Central memory CD8-positive, alpha-beta T cell (primary cell): ENCODE data around the gene URGCP.
"Not testable (repeated sequence)": the region's sequence is repeated elsewhere in the genome, so short reads cannot be mapped to it uniquely, and the experiment has no call there.

Experiments
- ATAC-seq: fragments of 150-1000 bp; cut with Tn5 transposase; replicated peaks from 2 replicates; pipeline ENCODE4 v1.10.0; 2022; ENCODE audit warnings: mild to moderate bottlenecking, moderate FRiP score, moderate number of reproducible peaks; ENCODE audit not compliant: poor library complexity, severe bottlenecking; ENCODE audit errors: extremely low read depth
- DNase-seq, 2 donors: peaks; one replicate each; pipeline ENCODE4 v3.0.0; 2021; ENCODE audit warnings: low spot score in 2 of 2
- H3K27ac Mint-ChIP-seq: one replicate; pipeline ENCODE4 v1.8.0; 2022; ENCODE audit warnings: low read depth, mild to moderate bottlenecking, moderate library complexity, mixed read lengths
- H3K27me3 Mint-ChIP-seq: one replicate; pipeline ENCODE4 v1.8.0; 2022; ENCODE audit warnings: mixed read lengths
- H3K36me3 Mint-ChIP-seq: one replicate; pipeline ENCODE4 v1.8.0; 2022; ENCODE audit warnings: mild to moderate bottlenecking, moderate library complexity, mixed read lengths; ENCODE audit not compliant: insufficient read depth
- H3K4me1 Mint-ChIP-seq: one replicate; pipeline ENCODE4 v1.8.0; 2022; ENCODE audit warnings: mixed read lengths
- H3K4me3 Mint-ChIP-seq: one replicate; pipeline ENCODE4 v1.8.0; 2022; ENCODE audit warnings: mild to moderate bottlenecking, moderate library complexity, mixed read lengths
- H3K9me3 Mint-ChIP-seq: one replicate; pipeline ENCODE4 v1.8.0; 2022; ENCODE audit warnings: mixed read lengths

The URGCP gene

DNA sequence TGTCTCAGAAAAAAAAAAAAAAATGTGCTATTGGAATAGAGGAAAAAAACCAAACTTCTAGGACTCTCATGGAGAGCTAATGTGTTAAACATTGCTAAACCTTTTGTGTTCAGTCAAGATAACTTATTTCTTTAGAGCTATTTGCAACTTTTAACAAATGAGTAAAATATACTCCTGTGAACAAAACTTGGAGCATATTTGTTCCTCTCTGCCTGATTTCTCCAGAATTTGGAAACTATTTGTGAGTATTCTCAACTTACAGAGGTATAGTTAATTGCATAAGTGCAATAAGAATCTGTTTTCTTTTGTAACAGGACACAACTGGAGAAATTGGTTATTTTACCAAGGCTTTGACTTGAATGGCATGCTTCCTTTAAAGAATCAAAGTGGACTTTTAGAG, 75.5 kb downstream of the URGCP start:
- not testable (repeated sequence) for H3K9me3 Mint-ChIP-seq, H3K27ac Mint-ChIP-seq, DNase-seq, H3K36me3 Mint-ChIP-seq, ATAC-seq, H3K4me3 Mint-ChIP-seq
- H3K4me1 Mint-ChIP-seq: peaks cover 12% of the 10 kb centered on the region
- H3K27me3 Mint-ChIP-seq: peaks cover 28% of the 10 kb centered on the region
